VCaP (cell line): ENCODE measurements around the gene INHBC.

Experiments
- H3K27ac ChIP-seq: fragments of 450-650 bp; 2 replicates; pipeline ENCODE4 v1.5.1; 2017
- CTCF ChIP-seq: fragments of 450-650 bp; conservative IDR thresholded peaks from 2 replicates; pipeline ENCODE4 v1.5.1; 2017; ENCODE audit warnings: mild to moderate bottlenecking, moderate library complexity

INHBC gene

GRCh38 chr12:57416039-57416996, 18.3 kb upstream of the INHBC start:
- TF ChIP-seq CTCF = no peak
- H3K27ac ChIP-seq = no peak overlapping the region

GRCh38 chr12:57418255-57418654, 16.3 kb upstream of the INHBC start:
- no peak for TF ChIP-seq CTCF
- no peak overlapping the region for H3K27ac ChIP-seq

- no peak overlapping the region for H3K27ac ChIP-seq
- no peak for TF ChIP-seq CTCF
Measured at GRCh38 chr12:57419495-57419894, 15.1 kb upstream of the INHBC start.

GRCh38 chr12:57420482-57420881, 14.1 kb upstream of the INHBC start:
- no peak overlapping the region for H3K27ac ChIP-seq
- TF ChIP-seq CTCF = no peak

GRCh38 chr12:57426948-57427347, 7.6 kb upstream of the INHBC start:
- peak overlapping the region; percentile 5; the same call in 1 of the 2 replicates for H3K27ac ChIP-seq

GRCh38 chr12:57428965-57429364, 5.6 kb upstream of the INHBC start:
- TF ChIP-seq CTCF = no peak
- H3K27ac ChIP-seq = peak overlapping the region; percentile 97

- peak overlapping the region; percentile 97 for H3K27ac ChIP-seq
- TF ChIP-seq CTCF = no peak
Measured at GRCh38 chr12:57429473-57430111, 5.0 kb upstream of the INHBC start.
